Measurements from ENCODE around the gene MAN1A1.

Gene MAN1A1

GRCh38 chr6:119345114-119345513, 4.4 kb downstream of the MAN1A1 start:
- DNase-seq = no peak

- DNase-seq = no peak
Observed at GRCh38 chr6:119344306-119344705, 5.3 kb downstream of the MAN1A1 start.

- no peak for DNase-seq
Observed at GRCh38 chr6:119343573-119344146, 5.9 kb downstream of the MAN1A1 start.

- no peak for DNase-seq
Observed at GRCh38 chr6:119343167-119343566, 6.4 kb downstream of the MAN1A1 start.

GRCh38 chr6:119342430-119342829, 7.1 kb downstream of the MAN1A1 start:
- no peak for DNase-seq

GRCh38 chr6:119340796-119341487, 8.6 kb downstream of the MAN1A1 start:
- no peak for DNase-seq

GRCh38 chr6:119339941-119340456, 9.6 kb downstream of the MAN1A1 start:
- DNase-seq = no peak

- DNase-seq = no peak
Observed at GRCh38 chr6:119337762-119338161, 11.8 kb downstream of the MAN1A1 start.

- DNase-seq = no peak
Observed at GRCh38 chr6:119337252-119337651, 12.3 kb downstream of the MAN1A1 start.

- no peak for DNase-seq
Observed at GRCh38 chr6:119334535-119335264, 14.9 kb downstream of the MAN1A1 start.

- no peak for DNase-seq
Observed at GRCh38 chr6:119333707-119334295, 15.8 kb downstream of the MAN1A1 start.

- DNase-seq = no peak
Observed at GRCh38 chr6:119333063-119333609, 16.4 kb downstream of the MAN1A1 start.

GRCh38 chr6:119331663-119332286, 17.8 kb downstream of the MAN1A1 start:
- DNase-seq = no peak

- no peak for DNase-seq
Observed at GRCh38 chr6:119330520-119331113, 18.9 kb downstream of the MAN1A1 start.

- no peak for DNase-seq
Observed at GRCh38 chr6:119329794-119330180, 19.8 kb downstream of the MAN1A1 start.

- no peak for DNase-seq
Observed at GRCh38 chr6:119328892-119329793, 20.4 kb downstream of the MAN1A1 start.

GRCh38 chr6:119328254-119328653, 21.3 kb downstream of the MAN1A1 start:
- DNase-seq = no peak

GRCh38 chr6:119327810-119328209, 21.8 kb downstream of the MAN1A1 start:
- no peak for DNase-seq

- DNase-seq = no peak
Observed at GRCh38 chr6:119326291-119327005, 23.1 kb downstream of the MAN1A1 start.

- no peak for DNase-seq
Observed at GRCh38 chr6:119325559-119326265, 23.8 kb downstream of the MAN1A1 start.

Data from effector CD8-positive, alpha-beta T cell (primary cell).